HTR-8/SVneo (cell line): ENCODE data around the gene CAV1.
"Not testable (repeated sequence)": the region's sequence is repeated elsewhere in the genome, so short reads cannot be mapped to it uniquely, and the experiment has no call there.

Source experiments
- DNase-seq: peaks from one replicate; pipeline ENCODE4 v3.0.0; 2011; ENCODE audit warnings: low spot score, mixed read lengths; ENCODE audit not compliant: insufficient read length
- FAIRE-seq: peaks from 2 replicates; lab custom pipeline; 2011; peaks lifted over from hg19 to GRCh38; lab: Jason Lieb, UNC

Gene CAV1

GRCh38 chr7:116524609-116525297 lies at the start of gene CAV1:
Gene CAV1 (plus strand): TSS chr7:116525036. CDS start chr7:116525063, 27 bp downstream.
- DNase-seq: no peak
- no peak for FAIRE-seq

- no peak for DNase-seq
- no peak for FAIRE-seq
These were observed 47.2 kb upstream of the CAV1 start for GRCh38 chr7:116477625-116478024.

- FAIRE-seq (no peak), DNase-seq (no peak)
These were observed 46.0 kb upstream of the CAV1 start for GRCh38 chr7:116478834-116479233.

GRCh38 chr7:116483271-116483942 lies 41.4 kb upstream of the CAV1 start:
- DNase-seq (no peak), FAIRE-seq (no peak)

GRCh38 chr7:116484389-116484788 lies 40.4 kb upstream of the CAV1 start:
- not testable (repeated sequence) for FAIRE-seq, DNase-seq

GRCh38 chr7:116487907-116488521 lies 36.8 kb upstream of the CAV1 start:
- no peak for FAIRE-seq
- DNase-seq: no peak

- DNase-seq (no peak), FAIRE-seq (no peak)
These were observed 34.5 kb upstream of the CAV1 start for GRCh38 chr7:116490351-116490750.

- no peak for FAIRE-seq
These were observed 32.8 kb upstream of the CAV1 start for GRCh38 chr7:116491887-116492653.

GRCh38 chr7:116492654-116493109 lies 32.2 kb upstream of the CAV1 start:
- DNase-seq (no peak), FAIRE-seq (no peak)

More at GRCh38 chr7:116491887-116492653, 32.8 kb upstream of the CAV1 start:
- no peak for DNase-seq

GRCh38 chr7:116493449-116493848 lies 31.4 kb upstream of the CAV1 start:
- FAIRE-seq: no peak

GRCh38 chr7:116494472-116494871 lies 30.4 kb upstream of the CAV1 start:
- FAIRE-seq (no peak), DNase-seq (no peak)

More at GRCh38 chr7:116493449-116493848, 31.4 kb upstream of the CAV1 start:
- DNase-seq: no peak

GRCh38 chr7:116495736-116496135 lies 29.1 kb upstream of the CAV1 start:
- no peak for DNase-seq
- no peak for FAIRE-seq

- FAIRE-seq (no peak), DNase-seq (no peak)
These were observed 28.2 kb upstream of the CAV1 start for GRCh38 chr7:116496653-116497052.

GRCh38 chr7:116497708-116498107 lies 27.1 kb upstream of the CAV1 start:
- no peak for FAIRE-seq
- DNase-seq: no peak

GRCh38 chr7:116499168-116500077 lies 25.4 kb upstream of the CAV1 start, which contains the start of gene CAV2:
Gene CAV2 (plus strand): TSS chr7:116499738. CDS start chr7:116499782, 44 bp downstream.
- FAIRE-seq (no peak), DNase-seq (peak; percentile 53)

GRCh38 chr7:116500078-116500853 lies 24.6 kb upstream of the CAV1 start:
- FAIRE-seq (no peak), DNase-seq (no peak)

- FAIRE-seq: no peak
- no peak for DNase-seq
These were observed 23.2 kb upstream of the CAV1 start for GRCh38 chr7:116501425-116502167.
